Smooth muscle cell (in vitro differentiated cells): ENCODE data around the gene RAB10. TPM values are rescaled to one million over a fixed set of nuclear protein-coding genes. Genes with fewer than 3 reads are reported as not detected.
A peak's percentile ranks its signal among the peaks of the same experiment; 100 is the strongest.

Source experiments
- DNase-seq: peaks from one replicate; lab custom pipeline; 2025; ENCODE audit not compliant: unreplicated experiment; lab: John Stamatoyannopoulos, UW
- H2AFZ ChIP-seq: fragments of 200-600 bp; sonication (generic); 2 replicates; pipeline ENCODE4 v1.6.0; 2016; ENCODE audit warnings: antibody characterized with exemption, low read depth, mild to moderate bottlenecking
- H3F3A ChIP-seq: fragments of 200-600 bp; sonication (generic); 2 replicates; pipeline ENCODE4 v1.6.0; 2017; ENCODE audit warnings: antibody characterized with exemption, low read depth
- H3K27ac ChIP-seq: fragments of 200-600 bp; sonication (generic); 2 replicates; pipeline ENCODE4 v1.5.1; 2016; ENCODE audit warnings: low read depth, mild to moderate bottlenecking
- H3K27me3 ChIP-seq: fragments of 200-600 bp; sonication (generic); 2 replicates; pipeline ENCODE4 v1.6.1; 2016; ENCODE audit warnings: low read depth, mild to moderate bottlenecking
- H3K36me3 ChIP-seq: fragments of 200-600 bp; sonication (generic); 2 replicates; pipeline ENCODE4 v1.5.1; 2016; ENCODE audit warnings: low read depth
- H3K4me1 ChIP-seq: fragments of 200-600 bp; sonication (generic); 2 replicates; pipeline ENCODE4 v1.5.1; 2016; ENCODE audit warnings: low read depth
- H3K4me2 ChIP-seq: fragments of 200-600 bp; sonication (generic); 2 replicates; pipeline ENCODE4 v1.6.0; 2016; ENCODE audit warnings: mild to moderate bottlenecking
- H3K4me3 ChIP-seq: fragments of 200-600 bp; sonication (generic); 2 replicates; pipeline ENCODE4 v1.5.1; 2016; ENCODE audit warnings: mild to moderate bottlenecking
- H3K79me2 ChIP-seq: fragments of 200-600 bp; sonication (generic); 2 replicates; pipeline ENCODE4 v1.6.0; 2016; ENCODE audit warnings: low read depth, mild to moderate bottlenecking
- H3K9ac ChIP-seq: fragments of 200-600 bp; sonication (generic); 2 replicates; pipeline ENCODE4 v1.6.0; 2016; ENCODE audit warnings: low read depth
- H3K9me3 ChIP-seq: fragments of 200-600 bp; sonication (generic); replicated peaks from 2 replicates; pipeline ENCODE4 v1.5.1; 2016; ENCODE audit warnings: low read depth
- H4K20me1 ChIP-seq: fragments of 200-600 bp; sonication (generic); 2 replicates; pipeline ENCODE4 v1.6.0; 2016; ENCODE audit warnings: low read depth
- CTCF ChIP-seq: fragments of 200-600 bp; sonication (generic); IDR thresholded peaks from 2 replicates; pipeline ENCODE4 v1.5.1; 2017; ENCODE audit warnings: borderline replicate concordance, mild to moderate bottlenecking, antibody characterized with exemption; ENCODE audit not compliant: insufficient read depth, poor library complexity, severe bottlenecking
- WGBS: methylation state at CpG from one replicate; pipeline ENCODE4 v1.1.7; 2016; ENCODE audit warnings: low lambda C conversion rate; 5-methylcytosine and 5-hydroxymethylcytosine counted together
- polyA plus RNA-seq: library from polyadenylated mRNA; unstranded; fragments of >200 nt; fragmentation: Nextera tagmentation; extraction: Ambion mirVana; gene quantifications from 2 replicates; pipeline ENCODE4 v1.2.1, GENCODE V29; 2016
- total RNA-seq: library from RNA; depleted of rRNA; stranded (reverse); fragments of >200 nt; gene quantifications from 2 replicates; pipeline ENCODE4 v1.2.3, GENCODE V29; 2014

Gene RAB10
- total and polyA plus RNA-seq, 2 experiments from 2014 or later: 101 to 149 TPM

GRCh38 chr2:26070730-26071129 lies 36.8 kb downstream of the RAB10 start:
- peaks cover 89% of the 10 kb centered on the region for H3K79me2 ChIP-seq
- H2AFZ ChIP-seq: no peak overlapping the region
- no peaks in the 10 kb centered on the region for H3K9me3 ChIP-seq
- TF ChIP-seq CTCF: no peak
- H3K27ac ChIP-seq: peak overlapping the region; percentile 68
- no peak overlapping the region for H3K4me3 ChIP-seq
- peaks cover 97% of the 10 kb centered on the region for H4K20me1 ChIP-seq
- H3F3A ChIP-seq: peaks cover 12% of the 10 kb centered on the region
- H3K27me3 ChIP-seq: no peaks in the 10 kb centered on the region
- H3K36me3 ChIP-seq: no peaks in the 10 kb centered on the region
- H3K4me2 ChIP-seq: no peak overlapping the region
- no peak overlapping the region for H3K9ac ChIP-seq
- peaks cover 21% of the 10 kb centered on the region for H3K4me1 ChIP-seq
- no peak for DNase-seq

GRCh38 chr2:26072925-26073768 lies 39.3 kb downstream of the RAB10 start:
- Histone ChIP-seq H4K20me1 (peaks cover 97% of the 10 kb centered on the region), H3K36me3 (no peaks in the 10 kb centered on the region), H3K9ac (no peak overlapping the region), H3K9me3 (no peaks in the 10 kb centered on the region), H3F3A (peaks cover 12% of the 10 kb centered on the region), H3K4me2 (no peak overlapping the region), H3K27ac (no peak overlapping the region), H2AFZ (no peak overlapping the region), H3K4me3 (no peak overlapping the region), H3K4me1 (peaks cover 28% of the 10 kb centered on the region), H3K79me2 (peaks cover 92% of the 10 kb centered on the region), H3K27me3 (no peaks in the 10 kb centered on the region)
- DNase-seq: no peak
- WGBS: 71% methylated on average over 1 of the region's 1 CpG
- no peak for TF ChIP-seq CTCF

- H3K27me3 ChIP-seq: no peaks in the 10 kb centered on the region
- H2AFZ ChIP-seq: no peak overlapping the region
- DNase-seq: no peak
- 93% methylated on average over 3 of the region's 3 CpGs for WGBS
- H3F3A ChIP-seq: peaks cover 9% of the 10 kb centered on the region
- H3K79me2 ChIP-seq: peaks cover 99% of the 10 kb centered on the region
- no peaks in the 10 kb centered on the region for H3K9me3 ChIP-seq
- no peak overlapping the region for H3K27ac ChIP-seq
- no peak overlapping the region for H3K4me3 ChIP-seq
- H3K36me3 ChIP-seq: no peaks in the 10 kb centered on the region
- no peak for TF ChIP-seq CTCF
- H3K4me1 ChIP-seq: peaks cover 27% of the 10 kb centered on the region
- H3K9ac ChIP-seq: no peak overlapping the region
- peaks cover 97% of the 10 kb centered on the region for H4K20me1 ChIP-seq
- no peak overlapping the region for H3K4me2 ChIP-seq
Observed at GRCh38 chr2:26073830-26074229, 39.9 kb downstream of the RAB10 start.

- Histone ChIP-seq H3K79me2 (peaks cover 100% of the 10 kb centered on the region), H2AFZ (no peak overlapping the region), H3K36me3 (no peaks in the 10 kb centered on the region), H3K9me3 (no peaks in the 10 kb centered on the region), H3K4me2 (no peak overlapping the region), H3K27ac (no peak overlapping the region), H3K27me3 (no peaks in the 10 kb centered on the region), H3K4me1 (peaks cover 24% of the 10 kb centered on the region), H3K9ac (no peak overlapping the region), H3K4me3 (no peak overlapping the region), H3F3A (peaks cover 5% of the 10 kb centered on the region), H4K20me1 (peaks cover 96% of the 10 kb centered on the region)
- TF ChIP-seq CTCF: no peak
- no peak for DNase-seq
- WGBS: 61% methylated on average over 8 of the region's 8 CpGs
Observed at GRCh38 chr2:26074676-26075075, 40.8 kb downstream of the RAB10 start.
